Measurements from ENCODE around the gene DET1. TPM values are rescaled to one million over a fixed set of nuclear protein-coding genes. Genes with fewer than 3 reads are reported as not detected.
A peak's percentile ranks its signal among the peaks of the same experiment; 100 is the strongest.

The DET1 gene
- total and polyA plus RNA-seq, 3 experiments from 2014 or later = 1.4 to 2.8 (median 1.8) TPM

- H3K4me3 ChIP-seq (ENCODE audit: low read length) = no peak overlapping the region
These were observed 80.8 kb downstream of the DET1 start for GRCh38 chr15:88465633-88466224.

DNA sequence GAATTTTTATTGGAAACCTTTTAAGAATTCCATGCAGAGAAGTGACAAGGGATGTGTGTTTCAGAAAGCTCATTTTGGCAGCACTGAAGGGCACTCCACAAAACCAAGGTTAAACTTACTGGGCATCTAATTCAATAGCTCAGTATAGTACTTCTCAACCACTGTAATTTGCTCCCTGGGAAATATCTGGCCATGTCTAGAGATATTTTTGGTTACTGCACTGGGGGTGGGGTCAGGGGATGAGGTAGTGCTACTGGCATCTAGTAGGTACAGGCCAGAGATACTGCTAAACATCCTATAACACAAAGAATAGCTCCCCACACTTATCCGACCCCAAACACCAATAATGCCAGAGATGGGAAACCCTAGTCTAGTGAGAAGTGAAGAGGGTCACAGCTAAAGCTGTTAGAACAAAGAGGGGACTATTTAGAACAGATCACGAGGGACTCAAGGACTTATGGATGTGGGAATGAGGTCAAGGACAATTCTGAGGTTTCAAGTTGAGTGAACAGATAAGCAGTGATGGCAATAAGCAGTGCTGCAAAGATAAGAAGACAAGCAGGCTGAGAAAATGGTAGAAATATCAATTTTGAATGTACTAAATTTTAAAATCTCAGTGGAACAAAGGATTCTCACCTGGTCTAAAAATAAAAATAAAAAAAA lies 82.5 kb downstream of the DET1 start:
- Mint-ChIP-seq H3K27me3 (peaks cover 0 to 2% of the 10 kb centered on the region in 2 donors), H3K27ac (peak overlapping the region in 3 of 8 donors; percentile 51 to 77 (median 61)), H3K36me3 (peaks cover 0 to 79% (median 16%) of the 10 kb centered on the region in 3 donors), H3K4me3 (peak overlapping the region in 3 of 7 donors; percentile 12 to 85 (median 35)), H3K4me1 (peaks cover 24 to 35% (median 26%) of the 10 kb centered on the region in 3 donors), H3K9me3 (no peaks in the 10 kb centered on the region)
- Histone ChIP-seq H3K9me3 (ENCODE audit: low read length) (no peaks in the 10 kb centered on the region), H3K36me3 (ENCODE audit: insufficient read depth, low read length) (peaks cover 29% of the 10 kb centered on the region), H3K27ac (ENCODE audit: low read depth, low read length) (no peak overlapping the region), H3K4me3 (ENCODE audit: low read length) (no peak overlapping the region), H3K4me1 (ENCODE audit: insufficient read depth, low read length) (peaks cover 23% of the 10 kb centered on the region), H3K27me3 (ENCODE audit: insufficient read depth, low read length, poor library complexity, severe bottlenecking) (no peaks in the 10 kb centered on the region)
- DNase-seq = no peak
- ChIA-PET CTCF (interaction anchor here (1.3 to 1.4 kb wide), 2 partner anchors 8 to 9 kb away, joined by 3 read pairs; no protein-coding TSS in a partner anchor), POLR2A (no interaction called here)

More at GRCh38 chr15:88465633-88466224, 80.8 kb downstream of the DET1 start:
- Histone ChIP-seq H3K27me3 (ENCODE audit: insufficient read depth, low read length, poor library complexity, severe bottlenecking) (no peaks in the 10 kb centered on the region), H3K36me3 (ENCODE audit: insufficient read depth, low read length) (peaks cover 14% of the 10 kb centered on the region), H3K9me3 (ENCODE audit: low read length) (no peaks in the 10 kb centered on the region), H3K4me1 (ENCODE audit: insufficient read depth, low read length) (peaks cover 23% of the 10 kb centered on the region), H3K27ac (ENCODE audit: low read depth, low read length) (no peak overlapping the region)
- Mint-ChIP-seq H3K9me3 (no peaks in the 10 kb centered on the region), H3K27me3 (peaks cover 0 to 2% of the 10 kb centered on the region in 2 donors), H3K27ac (peak overlapping the region in 2 of 8 donors; percentile 96 to 100), H3K4me3 (peak overlapping the region in 5 of 7 donors; percentile 45 to 98 (median 97)), H3K36me3 (peaks cover 0 to 62% (median 12%) of the 10 kb centered on the region in 3 donors), H3K4me1 (peaks cover 24 to 35% (median 26%) of the 10 kb centered on the region in 3 donors)
- CTCF ChIA-PET = no interaction called here
- POLR2A ChIA-PET = no interaction called here
- no peak for DNase-seq

Other genes starting within 250 kb of the DET1 start
- gene MRPL46, start 79.3 kb downstream of the DET1 start, total RNA-seq = 10 to 100 TPM; 48.5 to 53.6 TPM
- gene MRPL46, start 79.3 kb downstream of the DET1 start, polyA plus RNA-seq = 51.2 TPM
- 10 to 100 TPM; 80.1 to 81.0 TPM for gene MRPS11, start 79.0 kb downstream of the DET1 start, total RNA-seq
- gene MRPS11, start 79.0 kb downstream of the DET1 start, polyA plus RNA-seq = 65.5 TPM
- gene AEN, start 74.7 kb upstream of the DET1 start, total RNA-seq = 100 to 1,000 TPM; 109 TPM
- 22.8 TPM for gene AEN, start 74.7 kb upstream of the DET1 start, polyA plus RNA-seq
- 10 to 100 TPM; 22.5 to 27.2 TPM for gene ISG20, start 92.3 kb upstream of the DET1 start, total RNA-seq
- gene ISG20, start 92.3 kb upstream of the DET1 start, polyA plus RNA-seq = 572 TPM

Measured in CD8-positive, alpha-beta memory T cell (primary cell).